Measurements from ENCODE around the gene GAL3ST1. TPM values are rescaled to one million over a fixed set of nuclear protein-coding genes. Genes with fewer than 3 reads are reported as not detected.

The GAL3ST1 gene
- polyA plus RNA-seq, 1 donor from 2014 or later: 1.6 TPM

GRCh38 chr22:30604723-30605122, 30.3 kb upstream of the GAL3ST1 start:
- H3K27ac ChIP-seq (ENCODE audit: low read length): no peak overlapping the region
- no peak overlapping the region for H3K4me2 ChIP-seq (ENCODE audit: low read length)
- no peaks in the 10 kb centered on the region for H3K9me3 ChIP-seq (ENCODE audit: low read length)
- H3K9ac ChIP-seq (ENCODE audit: low read length): no peak overlapping the region
- H3K27me3 ChIP-seq (ENCODE audit: insufficient read depth, low read depth, low read length): no peaks in the 10 kb centered on the region
- H3K9me2 ChIP-seq (ENCODE audit: insufficient read depth, low read length): no peaks in the 10 kb centered on the region
- H3F3A ChIP-seq (ENCODE audit: insufficient read depth, low read length, poor library complexity, severe bottlenecking): no peaks in the 10 kb centered on the region
- H3K79me2 ChIP-seq (replicated peaks; ENCODE audit: insufficient read depth, low read length): peaks cover 11% of the 10 kb centered on the region
- no peak overlapping the region for H3K4me3 ChIP-seq (ENCODE audit: low read length)
- TF ChIP-seq, protein P1, sequence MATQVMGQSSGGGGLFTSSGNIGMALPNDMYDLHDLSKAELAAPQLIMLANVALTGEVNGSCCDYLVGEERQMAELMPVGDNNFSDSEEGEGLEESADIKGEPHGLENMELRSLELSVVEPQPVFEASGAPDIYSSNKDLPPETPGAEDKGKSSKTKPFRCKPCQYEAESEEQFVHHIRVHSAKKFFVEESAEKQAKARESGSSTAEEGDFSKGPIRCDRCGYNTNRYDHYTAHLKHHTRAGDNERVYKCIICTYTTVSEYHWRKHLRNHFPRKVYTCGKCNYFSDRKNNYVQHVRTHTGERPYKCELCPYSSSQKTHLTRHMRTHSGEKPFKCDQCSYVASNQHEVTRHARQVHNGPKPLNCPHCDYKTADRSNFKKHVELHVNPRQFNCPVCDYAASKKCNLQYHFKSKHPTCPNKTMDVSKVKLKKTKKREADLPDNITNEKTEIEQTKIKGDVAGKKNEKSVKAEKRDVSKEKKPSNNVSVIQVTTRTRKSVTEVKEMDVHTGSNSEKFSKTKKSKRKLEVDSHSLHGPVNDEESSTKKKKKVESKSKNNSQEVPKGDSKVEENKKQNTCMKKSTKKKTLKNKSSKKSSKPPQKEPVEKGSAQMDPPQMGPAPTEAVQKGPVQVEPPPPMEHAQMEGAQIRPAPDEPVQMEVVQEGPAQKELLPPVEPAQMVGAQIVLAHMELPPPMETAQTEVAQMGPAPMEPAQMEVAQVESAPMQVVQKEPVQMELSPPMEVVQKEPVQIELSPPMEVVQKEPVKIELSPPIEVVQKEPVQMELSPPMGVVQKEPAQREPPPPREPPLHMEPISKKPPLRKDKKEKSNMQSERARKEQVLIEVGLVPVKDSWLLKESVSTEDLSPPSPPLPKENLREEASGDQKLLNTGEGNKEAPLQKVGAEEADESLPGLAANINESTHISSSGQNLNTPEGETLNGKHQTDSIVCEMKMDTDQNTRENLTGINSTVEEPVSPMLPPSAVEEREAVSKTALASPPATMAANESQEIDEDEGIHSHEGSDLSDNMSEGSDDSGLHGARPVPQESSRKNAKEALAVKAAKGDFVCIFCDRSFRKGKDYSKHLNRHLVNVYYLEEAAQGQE (IDR thresholded peaks at IDR 0.05; ENCODE audit: borderline replicate concordance): no peak
- TF ChIP-seq TAF1 (IDR thresholded peaks at IDR 0.05; ENCODE audit: low read depth) (no peak), SMC3 (conservative IDR thresholded peaks at IDR 0.05; ENCODE audit: poor library complexity) (no peak), MXI1 (conservative IDR thresholded peaks at IDR 0.05; ENCODE audit: poor library complexity, severe bottlenecking) (no peak), RAD21 (conservative IDR thresholded peaks at IDR 0.05) (no peak), POLR2AphosphoS5 (IDR thresholded peaks at IDR 0.05) (no peak), EZH2 (IDR thresholded peaks at IDR 0.05; ENCODE audit: borderline replicate concordance, insufficient read depth, low read length, poor library complexity, severe bottlenecking) (no peak), EP300 (conservative IDR thresholded peaks at IDR 0.05; ENCODE audit: poor library complexity, severe bottlenecking) (no peak)
- TF ChIP-seq, protein P2, sequence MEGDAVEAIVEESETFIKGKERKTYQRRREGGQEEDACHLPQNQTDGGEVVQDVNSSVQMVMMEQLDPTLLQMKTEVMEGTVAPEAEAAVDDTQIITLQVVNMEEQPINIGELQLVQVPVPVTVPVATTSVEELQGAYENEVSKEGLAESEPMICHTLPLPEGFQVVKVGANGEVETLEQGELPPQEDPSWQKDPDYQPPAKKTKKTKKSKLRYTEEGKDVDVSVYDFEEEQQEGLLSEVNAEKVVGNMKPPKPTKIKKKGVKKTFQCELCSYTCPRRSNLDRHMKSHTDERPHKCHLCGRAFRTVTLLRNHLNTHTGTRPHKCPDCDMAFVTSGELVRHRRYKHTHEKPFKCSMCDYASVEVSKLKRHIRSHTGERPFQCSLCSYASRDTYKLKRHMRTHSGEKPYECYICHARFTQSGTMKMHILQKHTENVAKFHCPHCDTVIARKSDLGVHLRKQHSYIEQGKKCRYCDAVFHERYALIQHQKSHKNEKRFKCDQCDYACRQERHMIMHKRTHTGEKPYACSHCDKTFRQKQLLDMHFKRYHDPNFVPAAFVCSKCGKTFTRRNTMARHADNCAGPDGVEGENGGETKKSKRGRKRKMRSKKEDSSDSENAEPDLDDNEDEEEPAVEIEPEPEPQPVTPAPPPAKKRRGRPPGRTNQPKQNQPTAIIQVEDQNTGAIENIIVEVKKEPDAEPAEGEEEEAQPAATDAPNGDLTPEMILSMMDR (IDR thresholded peaks at IDR 0.05; ENCODE audit: poor library complexity, severe bottlenecking): no peak
- no peaks in the 10 kb centered on the region for H3K36me3 ChIP-seq (ENCODE audit: insufficient read depth, low read length)
- H2AFZ ChIP-seq (ENCODE audit: low read depth, low read length): no peak overlapping the region
- H4K20me1 ChIP-seq (ENCODE audit: insufficient read depth): no peaks in the 10 kb centered on the region

GRCh38 chr22:30603801-30604200, 29.3 kb upstream of the GAL3ST1 start:
- Histone ChIP-seq H3K79me2 (replicated peaks; ENCODE audit: insufficient read depth, low read length) (peaks cover 11% of the 10 kb centered on the region), H4K20me1 (ENCODE audit: insufficient read depth) (no peaks in the 10 kb centered on the region), H3K27me3 (ENCODE audit: insufficient read depth, low read depth, low read length) (no peaks in the 10 kb centered on the region), H3F3A (ENCODE audit: insufficient read depth, low read length, poor library complexity, severe bottlenecking) (no peaks in the 10 kb centered on the region), H3K9me2 (ENCODE audit: insufficient read depth, low read length) (no peaks in the 10 kb centered on the region), H3K4me2 (ENCODE audit: low read length) (no peak overlapping the region), H3K4me3 (ENCODE audit: low read length) (no peak overlapping the region), H3K9ac (ENCODE audit: low read length) (no peak overlapping the region), H3K9me3 (ENCODE audit: low read length) (no peaks in the 10 kb centered on the region), H2AFZ (ENCODE audit: low read depth, low read length) (no peak overlapping the region), H3K36me3 (ENCODE audit: insufficient read depth, low read length) (no peaks in the 10 kb centered on the region), H3K27ac (ENCODE audit: low read length) (no peak overlapping the region)
- TF ChIP-seq EZH2 (IDR thresholded peaks at IDR 0.05; ENCODE audit: borderline replicate concordance, insufficient read depth, low read length, poor library complexity, severe bottlenecking) (no peak), MXI1 (conservative IDR thresholded peaks at IDR 0.05; ENCODE audit: poor library complexity, severe bottlenecking) (no peak), POLR2AphosphoS5 (IDR thresholded peaks at IDR 0.05) (no peak), SMC3 (conservative IDR thresholded peaks at IDR 0.05; ENCODE audit: poor library complexity) (no peak), TAF1 (IDR thresholded peaks at IDR 0.05; ENCODE audit: low read depth) (no peak), RAD21 (conservative IDR thresholded peaks at IDR 0.05) (no peak)
- TF ChIP-seq, protein P1 (IDR thresholded peaks at IDR 0.05; ENCODE audit: borderline replicate concordance): no peak
- TF ChIP-seq, protein P2 (IDR thresholded peaks at IDR 0.05; ENCODE audit: poor library complexity, severe bottlenecking): no peak

Data from neural cell (in vitro differentiated cells).